Spleen (tissue), 7 donors: ENCODE data around the gene ANO2.

ENCODE experiments used
- POLR2A ChIP-seq, 3 donors: fragments of 450-650 bp; IDR thresholded peaks; one replicate each; pipeline ENCODE4 v1.5.1; 2017; ENCODE audit warnings: antibody characterized with exemption in 3 of 3, mild to moderate bottlenecking in 1 of 3
- TF ChIP-seq, protein P1 (sequence below), 11 experiments: fragments of 200-600 bp in 7 of 11; fragments of 450-650 bp in 4 of 11; sonication (generic) in 4 of 11; IDR thresholded peaks in 8 of 11; conservative IDR thresholded peaks in 3 of 11; 1 replicate in 7 of 11; 2 replicates in 4 of 11; pipeline versions ENCODE4 v1.4.0 to v1.8.0; 2016 to 2021; ENCODE audit warnings: antibody characterized with exemption in 11 of 11, inconsistent platforms in 4 of 11, mild to moderate bottlenecking in 1 of 11
- donor health status: DM: no; HTN: no; CAD: no; lungs with moderate emphysema.
- donor health status: DM: no; HTN: no; CAD: no.
- donor health status: DM: no; HTN: no; CAD: no.

DNA sequence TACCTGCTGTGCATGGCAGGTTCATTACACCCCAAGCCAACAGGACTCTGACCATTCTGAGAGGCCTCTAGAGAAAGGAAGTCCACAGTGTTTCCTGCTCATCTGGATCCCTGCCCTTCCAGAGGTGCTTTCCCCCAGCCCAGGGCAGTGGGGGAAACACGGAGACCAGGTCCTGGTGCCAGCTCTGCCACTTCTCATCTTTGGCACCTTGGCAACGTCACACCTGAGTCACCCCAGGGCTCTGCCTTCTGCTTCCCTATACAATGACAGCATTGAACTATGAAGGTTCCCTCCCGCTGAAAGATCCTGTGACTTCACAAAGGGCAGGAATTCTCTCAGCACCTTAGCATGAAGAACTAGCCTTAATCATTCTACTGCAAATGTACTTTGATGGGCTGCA is 74.9 kb downstream of the ANO2 start:
- TF ChIP-seq, protein P1, sequence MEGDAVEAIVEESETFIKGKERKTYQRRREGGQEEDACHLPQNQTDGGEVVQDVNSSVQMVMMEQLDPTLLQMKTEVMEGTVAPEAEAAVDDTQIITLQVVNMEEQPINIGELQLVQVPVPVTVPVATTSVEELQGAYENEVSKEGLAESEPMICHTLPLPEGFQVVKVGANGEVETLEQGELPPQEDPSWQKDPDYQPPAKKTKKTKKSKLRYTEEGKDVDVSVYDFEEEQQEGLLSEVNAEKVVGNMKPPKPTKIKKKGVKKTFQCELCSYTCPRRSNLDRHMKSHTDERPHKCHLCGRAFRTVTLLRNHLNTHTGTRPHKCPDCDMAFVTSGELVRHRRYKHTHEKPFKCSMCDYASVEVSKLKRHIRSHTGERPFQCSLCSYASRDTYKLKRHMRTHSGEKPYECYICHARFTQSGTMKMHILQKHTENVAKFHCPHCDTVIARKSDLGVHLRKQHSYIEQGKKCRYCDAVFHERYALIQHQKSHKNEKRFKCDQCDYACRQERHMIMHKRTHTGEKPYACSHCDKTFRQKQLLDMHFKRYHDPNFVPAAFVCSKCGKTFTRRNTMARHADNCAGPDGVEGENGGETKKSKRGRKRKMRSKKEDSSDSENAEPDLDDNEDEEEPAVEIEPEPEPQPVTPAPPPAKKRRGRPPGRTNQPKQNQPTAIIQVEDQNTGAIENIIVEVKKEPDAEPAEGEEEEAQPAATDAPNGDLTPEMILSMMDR (IDR thresholded peaks at IDR 0.05 in 8 of 11, conservative IDR thresholded peaks at IDR 0.05 in 3 of 11), result no peak
- TF ChIP-seq POLR2A (IDR thresholded peaks at IDR 0.05), result no peak
